Neuronal stem cell (in vitro differentiated cells): Measurements from ENCODE around the gene SEMA3F.

Experiments
- DNase-seq: peaks from one replicate; pipeline ENCODE4 v3.0.0-alpha.2; 2013; ENCODE audit warnings: low spot score
- H2AFZ ChIP-seq: one replicate; pipeline ENCODE4 v1.6.1; 2013; ENCODE audit warnings: mild to moderate bottlenecking, low read length, inconsistent platforms
- H2AK5ac ChIP-seq: 2 replicates; pipeline ENCODE4 v1.6.1; 2013; ENCODE audit warnings: low read depth, mild to moderate bottlenecking, inconsistent platforms, low read length, moderate library complexity, mixed read lengths
- H2BK120ac ChIP-seq: 2 replicates; pipeline ENCODE4 v1.6.1; 2013; ENCODE audit warnings: low read depth, mild to moderate bottlenecking, inconsistent platforms, low read length, moderate library complexity, mixed read lengths
- H2BK12ac ChIP-seq: one replicate; pipeline ENCODE4 v1.6.1; 2013; ENCODE audit warnings: low read length, inconsistent platforms
- H2BK15ac ChIP-seq: 2 replicates; pipeline ENCODE4 v1.6.1; 2013; ENCODE audit warnings: mild to moderate bottlenecking, low read length, inconsistent platforms, mixed read lengths
- H2BK5ac ChIP-seq: one replicate; pipeline ENCODE4 v1.6.1; 2013; ENCODE audit warnings: inconsistent platforms, mild to moderate bottlenecking, low read length, moderate library complexity
- H3K14ac ChIP-seq: one replicate; pipeline ENCODE4 v1.6.1; 2013; ENCODE audit warnings: low read length, inconsistent platforms
- H3K18ac ChIP-seq: 2 replicates; pipeline ENCODE4 v1.6.1; 2013; ENCODE audit warnings: low read length, inconsistent platforms
- H3K23ac ChIP-seq: 2 replicates; pipeline ENCODE4 v1.6.1; 2013; ENCODE audit warnings: low read depth, mild to moderate bottlenecking, mixed read lengths, low read length, inconsistent platforms; ENCODE audit not compliant: poor library complexity
- H3K27ac ChIP-seq: replicated peaks from 3 replicates; pipeline ENCODE4 v1.5.1; 2013; ENCODE audit warnings: low read length, inconsistent platforms
- H3K27me3 ChIP-seq, 3 experiments: 2 replicates each; pipeline ENCODE4 v1.6.1; 2013; ENCODE audit warnings: low read length in 3 of 3, mild to moderate bottlenecking in 2 of 3, inconsistent platforms in 1 of 3, low read depth in 1 of 3, mixed read lengths in 1 of 3, moderate library complexity in 1 of 3; ENCODE audit not compliant: control insufficient read depth in 3 of 3, insufficient read depth in 3 of 3
- H3K36me3 ChIP-seq, 2 donors: replicated peaks in 1 of 2; 2 replicates each; pipeline ENCODE4 v1.6.1; 2013; ENCODE audit warnings: low read length in 2 of 2; ENCODE audit not compliant: control insufficient read depth in 2 of 2, insufficient read depth in 2 of 2
- H3K4ac ChIP-seq: 2 replicates; pipeline ENCODE4 v1.6.1; 2013; ENCODE audit warnings: inconsistent platforms, mild to moderate bottlenecking, low read length, moderate library complexity
- H3K4me1 ChIP-seq, 2 donors: 1 replicate in 1 of 2; 2 replicates in 1 of 2; pipeline ENCODE4 v1.6.1; 2013; ENCODE audit warnings: low read length in 2 of 2, low read depth in 1 of 2; ENCODE audit not compliant: control insufficient read depth in 2 of 2, insufficient read depth in 1 of 2
- H3K4me2 ChIP-seq: one replicate; pipeline ENCODE4 v1.6.1; 2013; ENCODE audit warnings: mild to moderate bottlenecking, low read length, inconsistent platforms; ENCODE audit not compliant: insufficient read depth, poor library complexity, severe bottlenecking
- H3K4me3 ChIP-seq, 2 donors: 2 replicates each; pipeline ENCODE4 v1.5.1; 2013; ENCODE audit warnings: low read length in 2 of 2, mild to moderate bottlenecking in 2 of 2, inconsistent platforms in 1 of 2, moderate library complexity in 1 of 2
- H3K79me1 ChIP-seq: one replicate; pipeline ENCODE4 v1.6.1; 2013; ENCODE audit warnings: low read depth, mild to moderate bottlenecking, inconsistent platforms, low read length, moderate library complexity
- H3K9ac ChIP-seq: one replicate; pipeline ENCODE4 v1.6.1; 2013; ENCODE audit warnings: mild to moderate bottlenecking, low read depth, low read length, inconsistent platforms; ENCODE audit not compliant: poor library complexity
- H3K9me3 ChIP-seq, 2 donors: replicated peaks in 1 of 2; 2 replicates each; pipeline versions ENCODE3 to v1.6.1; 2013; ENCODE audit warnings: low read length in 2 of 2, mild to moderate bottlenecking in 2 of 2, inconsistent platforms in 1 of 2, low read depth in 1 of 2, mixed read lengths in 1 of 2, moderate library complexity in 1 of 2; ENCODE audit not compliant: control insufficient read depth in 2 of 2, insufficient read depth in 1 of 2
- H4K8ac ChIP-seq: one replicate; pipeline ENCODE4 v1.6.1; 2013; ENCODE audit warnings: low read depth, mild to moderate bottlenecking, inconsistent platforms, low read length, moderate library complexity
- H4K91ac ChIP-seq: one replicate; pipeline ENCODE4 v1.6.1; 2013; ENCODE audit warnings: low read length, low read depth, mild to moderate bottlenecking, inconsistent platforms; ENCODE audit not compliant: poor library complexity
- WGBS, 2 donors: extraction: QIAGEN DNeasy Blood & Tissue Kit; methylation state at CpG; one replicate each; pipeline ENCODE4 v1.1.7; 2013; ENCODE audit warnings: missing lambda C conversion rate in 2 of 2, mixed read lengths in 1 of 2; ENCODE audit not compliant: insufficient read length in 2 of 2, insufficient replicate concordance in 1 of 2; ENCODE audit errors: extremely low coverage in 2 of 2; 5-methylcytosine and 5-hydroxymethylcytosine counted together

SEMA3F gene

GRCh38 chr3:50122071-50122470, 33.1 kb upstream of the SEMA3F start:
- H3K4me2 ChIP-seq = no peak overlapping the region
- peaks cover 29 to 44% of the 10 kb centered on the region in 2 donors for H3K36me3 ChIP-seq
- H3K9me3 ChIP-seq = no peaks in the 10 kb centered on the region
- no peak overlapping the region for H3K14ac ChIP-seq
- H3K79me1 ChIP-seq = no peaks in the 10 kb centered on the region
- H2BK120ac ChIP-seq = no peak overlapping the region
- H3K4ac ChIP-seq = no peak overlapping the region
- peaks cover 24 to 30% of the 10 kb centered on the region in 2 donors for H3K4me1 ChIP-seq
- no peak overlapping the region for H2AFZ ChIP-seq
- peak overlapping the region; percentile 61 for H2BK12ac ChIP-seq
- peak overlapping the region; percentile 85 for H2BK5ac ChIP-seq
- H2AK5ac ChIP-seq = peak overlapping the region; percentile 99
- no CpG with 5 or more reads among the region's 2 CpGs for WGBS, 2 donors
- H3K27ac ChIP-seq = no peak overlapping the region
- no peak overlapping the region for H4K91ac ChIP-seq
- H3K18ac ChIP-seq = peak overlapping the region; percentile 31
- DNase-seq = no peak
- H3K4me3 ChIP-seq = no peak overlapping the region
- no peak overlapping the region for H4K8ac ChIP-seq
- H3K27me3 ChIP-seq = no peaks in the 10 kb centered on the region
- peak overlapping the region; percentile 40 for H2BK15ac ChIP-seq
- peak overlapping the region; percentile 7 for H3K9ac ChIP-seq
- no peak overlapping the region for H3K23ac ChIP-seq

- peaks cover 24 to 32% of the 10 kb centered on the region in 2 donors for H3K4me1 ChIP-seq
- peak overlapping the region; percentile 88 for H3K18ac ChIP-seq
- no peak for DNase-seq
- peak overlapping the region; percentile 24 for H4K91ac ChIP-seq
- H3K4me3 ChIP-seq = no peak overlapping the region
- peak overlapping the region; percentile 14 for H3K14ac ChIP-seq
- no peaks in the 10 kb centered on the region for H3K27me3 ChIP-seq
- H2BK15ac ChIP-seq = peak overlapping the region; percentile 87
- H3K36me3 ChIP-seq = peaks cover 23 to 36% of the 10 kb centered on the region in 2 donors
- no peaks in the 10 kb centered on the region for H3K9me3 ChIP-seq
- no peak overlapping the region for H3K9ac ChIP-seq
- peak overlapping the region; percentile 66 for H2BK12ac ChIP-seq
- WGBS, 2 donors = no CpG with 5 or more reads among the region's 14 CpGs
- no peak overlapping the region for H2AFZ ChIP-seq
- no peak overlapping the region for H3K4me2 ChIP-seq
- H3K79me1 ChIP-seq = no peaks in the 10 kb centered on the region
- peak overlapping the region; percentile 99 for H2AK5ac ChIP-seq
- no peak overlapping the region for H2BK120ac ChIP-seq
- no peak overlapping the region for H3K27ac ChIP-seq
- H4K8ac ChIP-seq = no peak overlapping the region
- H3K4ac ChIP-seq = no peak overlapping the region
- H2BK5ac ChIP-seq = peak overlapping the region; percentile 85
- peak overlapping the region; percentile 44 for H3K23ac ChIP-seq
Observed at GRCh38 chr3:50122661-50123391, 32.3 kb upstream of the SEMA3F start.

- Histone ChIP-seq H3K27me3 (no peaks in the 10 kb centered on the region), H2BK120ac (peak overlapping the region; percentile 24), H2AK5ac (peak overlapping the region; percentile 99), H3K9ac (no peak overlapping the region), H3K23ac (peak overlapping the region; percentile 44), H2BK12ac (peak overlapping the region; percentile 66), H3K36me3 (peaks cover 16 to 29% of the 10 kb centered on the region in 2 donors), H3K14ac (peak overlapping the region; percentile 41), H3K4me2 (no peak overlapping the region), H3K4ac (no peak overlapping the region), H3K4me3 (no peak overlapping the region), H4K91ac (no peak overlapping the region), H3K9me3 (no peaks in the 10 kb centered on the region), H2AFZ (no peak overlapping the region), H3K27ac (no peak overlapping the region), H2BK5ac (peak overlapping the region; percentile 85), H3K18ac (peak overlapping the region; percentile 88), H2BK15ac (peak overlapping the region; percentile 87), H3K79me1 (no peaks in the 10 kb centered on the region), H3K4me1 (peaks cover 24 to 32% of the 10 kb centered on the region in 2 donors), H4K8ac (no peak overlapping the region)
- no CpG with 5 or more reads among the region's 4 CpGs for WGBS, 2 donors
- no peak for DNase-seq
Observed at GRCh38 chr3:50123394-50124051, 31.6 kb upstream of the SEMA3F start.
